ENCODE results near the gene CBX7. TPM values are rescaled to one million over a fixed set of nuclear protein-coding genes. Genes with fewer than 3 reads are reported as not detected.

CBX7 gene
- total and polyA plus RNA-seq, 4 donors = 8.5 to 12.7 (median 9.5) TPM

DNA sequence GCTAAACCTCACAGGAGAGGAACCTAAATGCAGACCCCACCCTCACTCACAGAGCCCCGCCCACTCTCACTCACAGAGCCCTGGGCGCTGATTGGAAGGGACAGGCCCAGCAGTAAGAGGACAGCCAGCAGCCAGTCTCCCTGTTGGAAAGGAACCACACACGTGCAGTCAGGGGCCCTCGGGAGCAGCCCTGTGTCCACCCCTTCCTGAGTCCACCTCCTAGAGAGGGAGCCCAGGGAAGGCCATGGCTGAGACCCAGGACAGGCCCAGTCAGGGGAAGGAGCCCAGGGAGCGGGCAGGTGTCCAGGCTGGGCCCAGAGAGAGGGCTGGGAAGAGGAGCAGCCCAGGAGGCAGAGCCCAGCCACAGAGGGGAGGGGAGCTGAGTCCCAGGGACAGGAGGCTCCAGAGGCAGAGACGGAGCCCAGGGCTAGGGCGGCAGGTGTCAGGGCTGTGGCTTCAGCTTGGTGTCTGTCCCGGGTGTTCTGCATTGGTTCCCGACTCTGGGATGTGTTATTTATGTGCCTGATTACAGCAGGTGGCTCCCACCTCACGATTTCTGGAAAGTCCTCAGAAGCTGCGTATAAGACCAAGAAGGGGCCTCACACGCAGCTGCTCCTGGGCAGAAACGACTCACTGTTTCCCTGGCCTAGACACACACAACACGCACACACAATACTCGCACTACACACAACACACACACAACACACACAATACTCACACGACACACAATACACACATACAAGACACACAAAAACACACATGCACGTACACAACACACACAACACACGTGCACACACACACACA lies 64.4 kb downstream of the CBX7 start:
- no peaks in the 10 kb centered on the region for H3K27me3 ChIP-seq (ENCODE audit: control insufficient read depth, insufficient read depth, low read length)
- H3K4me1 ChIP-seq (ENCODE audit: control insufficient read depth, insufficient read depth, low read length) = peaks cover 5% of the 10 kb centered on the region
- no peaks in the 10 kb centered on the region for H3K9me3 ChIP-seq (ENCODE audit: control insufficient read depth, insufficient read depth, low read length)
- H3K4me3 ChIP-seq (ENCODE audit: low read depth, low read length) = no peak overlapping the region
- WGBS (ENCODE audit: insufficient coverage) = 56% methylated on average over 16 of the region's 18 CpGs
- no peaks in the 10 kb centered on the region for H3K36me3 ChIP-seq (ENCODE audit: control insufficient read depth, insufficient read depth, low read length)
- no peak overlapping the region for H3K27ac ChIP-seq (ENCODE audit: low read depth, low read length)
- no peak for DNase-seq (ENCODE audit: low read depth in 4 of 6, low spot score in 6 of 6)

DNA sequence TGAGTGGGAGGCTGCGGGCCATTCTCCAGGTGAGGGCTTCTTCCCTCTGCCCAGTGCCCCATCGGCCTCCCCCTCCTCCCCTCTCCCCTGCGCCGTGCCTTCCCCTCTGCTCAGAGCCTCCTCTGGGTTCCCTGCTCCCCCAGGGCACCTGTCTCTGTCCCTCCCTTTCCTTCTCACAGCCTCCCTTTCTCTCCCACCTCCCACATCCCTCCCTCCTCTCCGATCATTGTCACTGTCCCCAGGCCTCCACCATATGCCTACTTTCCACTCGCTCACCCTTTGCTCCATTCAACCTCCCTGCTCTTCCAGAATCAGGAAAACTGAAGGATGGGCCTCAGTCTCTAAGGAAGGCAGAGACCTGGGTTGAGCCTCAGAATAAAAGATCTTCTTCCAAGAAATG lies 65.4 kb downstream of the CBX7 start:
- no peaks in the 10 kb centered on the region for H3K36me3 ChIP-seq (ENCODE audit: control insufficient read depth, insufficient read depth, low read length)
- WGBS (ENCODE audit: insufficient coverage) = 93% methylated on average over 6 of the region's 6 CpGs
- no peak overlapping the region for H3K4me3 ChIP-seq (ENCODE audit: low read depth, low read length)
- no peaks in the 10 kb centered on the region for H3K27me3 ChIP-seq (ENCODE audit: control insufficient read depth, insufficient read depth, low read length)
- no peak for DNase-seq (ENCODE audit: low read depth in 4 of 6, low spot score in 6 of 6)
- H3K9me3 ChIP-seq (ENCODE audit: control insufficient read depth, insufficient read depth, low read length) = no peaks in the 10 kb centered on the region
- H3K4me1 ChIP-seq (ENCODE audit: control insufficient read depth, insufficient read depth, low read length) = peaks cover 5% of the 10 kb centered on the region
- no peak overlapping the region for H3K27ac ChIP-seq (ENCODE audit: low read depth, low read length)

GRCh38 chr22:39084666-39085065 lies 67.8 kb downstream of the CBX7 start:
- 92% methylated on average over 8 of the region's 8 CpGs for WGBS (ENCODE audit: insufficient coverage)
- Histone ChIP-seq H3K27me3 (ENCODE audit: control insufficient read depth, insufficient read depth, low read length) (no peaks in the 10 kb centered on the region), H3K4me3 (ENCODE audit: low read depth, low read length) (no peak overlapping the region), H3K27ac (ENCODE audit: low read depth, low read length) (no peak overlapping the region), H3K36me3 (ENCODE audit: control insufficient read depth, insufficient read depth, low read length) (no peaks in the 10 kb centered on the region), H3K9me3 (ENCODE audit: control insufficient read depth, insufficient read depth, low read length) (no peaks in the 10 kb centered on the region), H3K4me1 (ENCODE audit: control insufficient read depth, insufficient read depth, low read length) (peaks cover 8% of the 10 kb centered on the region)
- no peak for DNase-seq (ENCODE audit: low read depth in 4 of 6, low spot score in 6 of 6)

- H3K4me3 ChIP-seq (ENCODE audit: low read depth, low read length) = no peak overlapping the region
- H3K27me3 ChIP-seq (ENCODE audit: control insufficient read depth, insufficient read depth, low read length) = no peaks in the 10 kb centered on the region
- 83% methylated on average over 9 of the region's 14 CpGs for WGBS (ENCODE audit: insufficient coverage)
- DNase-seq (ENCODE audit: low read depth in 4 of 6, low spot score in 6 of 6) = no peak
- no peaks in the 10 kb centered on the region for H3K36me3 ChIP-seq (ENCODE audit: control insufficient read depth, insufficient read depth, low read length)
- H3K9me3 ChIP-seq (ENCODE audit: control insufficient read depth, insufficient read depth, low read length) = no peaks in the 10 kb centered on the region
- H3K27ac ChIP-seq (ENCODE audit: low read depth, low read length) = no peak overlapping the region
- peaks cover 8% of the 10 kb centered on the region for H3K4me1 ChIP-seq (ENCODE audit: control insufficient read depth, insufficient read depth, low read length)
Measured at GRCh38 chr22:39083212-39084165, 69.0 kb downstream of the CBX7 start.

DNA sequence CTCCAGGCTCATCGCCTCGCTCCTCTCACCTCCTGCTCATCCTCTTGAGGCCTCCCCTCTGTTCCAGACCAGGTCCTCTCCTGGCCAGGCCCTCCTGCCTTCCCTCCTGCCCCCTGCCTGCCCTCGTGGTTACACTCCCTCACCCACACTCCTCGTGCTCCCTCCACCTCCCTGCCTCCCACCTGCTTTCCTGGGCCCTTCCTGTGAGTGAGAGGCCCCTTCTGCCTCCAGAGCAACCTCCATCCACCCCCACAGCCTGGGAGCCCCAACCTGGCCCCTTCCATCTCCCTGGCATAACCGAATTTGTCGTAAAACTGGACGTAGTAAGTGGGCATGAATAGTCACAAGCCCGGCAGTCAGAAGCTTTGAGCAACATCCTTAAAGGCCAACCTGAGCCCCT lies 70.9 kb downstream of the CBX7 start:
- Histone ChIP-seq H3K27me3 (ENCODE audit: control insufficient read depth, insufficient read depth, low read length) (no peaks in the 10 kb centered on the region), H3K27ac (ENCODE audit: low read depth, low read length) (no peak overlapping the region), H3K9me3 (ENCODE audit: control insufficient read depth, insufficient read depth, low read length) (no peaks in the 10 kb centered on the region), H3K4me1 (ENCODE audit: control insufficient read depth, insufficient read depth, low read length) (peaks cover 9% of the 10 kb centered on the region), H3K4me3 (ENCODE audit: low read depth, low read length) (no peak overlapping the region), H3K36me3 (ENCODE audit: control insufficient read depth, insufficient read depth, low read length) (no peaks in the 10 kb centered on the region)
- 57% methylated on average over 8 of the region's 8 CpGs for WGBS (ENCODE audit: insufficient coverage)
- peak in 1 of 6 donors; percentile 33 for DNase-seq (ENCODE audit: low read depth in 4 of 6, low spot score in 6 of 6)

- Histone ChIP-seq H3K4me3 (ENCODE audit: low read depth, low read length) (no peak overlapping the region), H3K4me1 (ENCODE audit: control insufficient read depth, insufficient read depth, low read length) (peaks cover 9% of the 10 kb centered on the region), H3K27ac (ENCODE audit: low read depth, low read length) (no peak overlapping the region), H3K9me3 (ENCODE audit: control insufficient read depth, insufficient read depth, low read length) (no peaks in the 10 kb centered on the region), H3K27me3 (ENCODE audit: control insufficient read depth, insufficient read depth, low read length) (no peaks in the 10 kb centered on the region), H3K36me3 (ENCODE audit: control insufficient read depth, insufficient read depth, low read length) (no peaks in the 10 kb centered on the region)
- DNase-seq (ENCODE audit: low read depth in 4 of 6, low spot score in 6 of 6) = no peak
- 93% methylated on average over 12 of the region's 12 CpGs for WGBS (ENCODE audit: insufficient coverage)
Measured at GRCh38 chr22:39081016-39081415, 71.5 kb downstream of the CBX7 start.

Small RNAs within 50 kb of the gene (small RNA-seq; reads per million reads assigned to genes)
- not detected for gene COX5BP7 (ENCODE audit: low replicate concordance)

Other genes with a start within 250 kb of the CBX7 start
- 1 to 10 TPM in 1 of 2 donors, under 1 TPM in 1; 0.28 to 2.4 TPM for gene APOBEC3A, start 195.1 kb downstream of the CBX7 start, total RNA-seq
- gene APOBEC3A, start 195.1 kb downstream of the CBX7 start, polyA plus RNA-seq (ENCODE audit: insufficient read length in 2 of 2) = not detected
- 1 to 10 TPM; 1.1 to 2.1 TPM for gene APOBEC3B, start 170.3 kb downstream of the CBX7 start, total RNA-seq
- gene APOBEC3B, start 170.3 kb downstream of the CBX7 start, polyA plus RNA-seq (ENCODE audit: insufficient read length in 2 of 2) = 1 to 10 TPM; 2.3 to 2.6 TPM
- gene APOBEC3C, start 138.4 kb downstream of the CBX7 start, total RNA-seq = 1 to 10 TPM; 2.6 to 3.5 TPM
- 1 to 10 TPM; 2.8 to 4.7 TPM for gene APOBEC3C, start 138.4 kb downstream of the CBX7 start, polyA plus RNA-seq (ENCODE audit: insufficient read length in 2 of 2)
- gene APOBEC3D, start 131.6 kb downstream of the CBX7 start, total RNA-seq = 1 to 10 TPM in 1 of 2 donors, under 1 TPM in 1; 0.20 to 2.0 TPM
- gene APOBEC3D, start 131.6 kb downstream of the CBX7 start, polyA plus RNA-seq (ENCODE audit: insufficient read length in 2 of 2) = 1 to 10 TPM; 1.2 to 1.4 TPM
- 1 to 10 TPM; 3.2 to 8.0 TPM for gene APOBEC3F, start 111.8 kb downstream of the CBX7 start, total RNA-seq
- 1 to 10 TPM; 1.9 to 3.3 TPM for gene APOBEC3F, start 111.8 kb downstream of the CBX7 start, polyA plus RNA-seq (ENCODE audit: insufficient read length in 2 of 2)
- 1 to 10 TPM; 6.0 to 9.5 TPM for gene APOBEC3G, start 75.4 kb downstream of the CBX7 start, total RNA-seq
- 1 to 10 TPM; 3.2 to 4.4 TPM for gene APOBEC3G, start 75.4 kb downstream of the CBX7 start, polyA plus RNA-seq (ENCODE audit: insufficient read length in 2 of 2)
- not detected for gene APOBEC3H, start 55.4 kb downstream of the CBX7 start, total RNA-seq
- gene APOBEC3H, start 55.4 kb downstream of the CBX7 start, polyA plus RNA-seq (ENCODE audit: insufficient read length in 2 of 2) = under 1 TPM in 1 of 2 donors, not detected in 1; 0.41 TPM
- 1 to 10 TPM; 5.9 to 9.8 TPM for gene PDGFB, start 92.3 kb upstream of the CBX7 start, total RNA-seq
- 10 to 100 TPM; 18.1 to 18.3 TPM for gene PDGFB, start 92.3 kb upstream of the CBX7 start, polyA plus RNA-seq (ENCODE audit: insufficient read length in 2 of 2)
- 1,000 to 10,000 TPM; 1,197 to 1,581 TPM for gene RPL3, start 166.9 kb upstream of the CBX7 start, total RNA-seq
- 1,000 to 10,000 TPM; 1,671 to 1,853 TPM for gene RPL3, start 166.9 kb upstream of the CBX7 start, polyA plus RNA-seq (ENCODE audit: insufficient read length in 2 of 2)
- 10 to 100 TPM; 43.8 to 63.8 TPM for gene SYNGR1, start 197.3 kb upstream of the CBX7 start, total RNA-seq
- gene SYNGR1, start 197.3 kb upstream of the CBX7 start, polyA plus RNA-seq (ENCODE audit: insufficient read length in 2 of 2) = 10 to 100 TPM; 78.1 to 99.1 TPM
- gene TAB1, start 247.1 kb upstream of the CBX7 start, total RNA-seq = 10 to 100 TPM; 14.6 to 21.4 TPM
- 10 to 100 TPM; 35.7 to 44.1 TPM for gene TAB1, start 247.1 kb upstream of the CBX7 start, polyA plus RNA-seq (ENCODE audit: insufficient read length in 2 of 2)

All from spinal cord (tissue), 10 donors.